Subcutaneous adipose tissue (tissue), 4 donors: Measurements from ENCODE around the gene NEURL2. TPM values are rescaled to one million over a fixed set of nuclear protein-coding genes. Genes with fewer than 3 reads are reported as not detected.

Experiments used
- CTCF ChIP-seq: fragments of 450-650 bp; IDR thresholded peaks from one replicate; pipeline ENCODE4 v1.5.1; 2016; ENCODE audit warnings: low read depth, mild to moderate bottlenecking, control low read depth, antibody characterized with exemption, moderate library complexity
- total RNA-seq, 4 donors: library from RNA; depleted of rRNA; stranded (reverse); fragments of >200 nt; gene quantifications; one replicate each; pipeline ENCODE4 v1.1.0, GENCODE V29; 2016

Gene NEURL2, protein sequence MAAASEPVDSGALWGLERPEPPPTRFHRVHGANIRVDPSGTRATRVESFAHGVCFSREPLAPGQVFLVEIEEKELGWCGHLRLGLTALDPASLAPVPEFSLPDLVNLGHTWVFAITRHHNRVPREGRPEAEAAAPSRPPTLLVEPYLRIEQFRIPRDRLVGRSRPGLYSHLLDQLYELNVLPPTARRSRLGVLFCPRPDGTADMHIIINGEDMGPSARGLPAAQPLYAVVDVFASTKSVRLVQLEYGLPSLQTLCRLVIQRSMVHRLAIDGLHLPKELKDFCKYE
- total RNA-seq: 10 to 100 TPM in 2 of 4 donors, 1 to 10 TPM in 2; 2.3 to 15.1 (median 10.0) TPM

GRCh38 chr20:45890985-45891983 lies at the start of gene NEURL2, which contains the start of gene CTSA:
Gene NEURL2 (minus strand): TSS chr20:45891208. CDS start chr20:45890991, 217 bp downstream.
Gene CTSA (plus strand): TSS chr20:45891335. CDS start chr20:45891569, 234 bp downstream.
- no peak for TF ChIP-seq CTCF

- no peak for TF ChIP-seq CTCF
These were observed 49.5 kb upstream of the NEURL2 start for GRCh38 chr20:45940469-45940868.

DNA sequence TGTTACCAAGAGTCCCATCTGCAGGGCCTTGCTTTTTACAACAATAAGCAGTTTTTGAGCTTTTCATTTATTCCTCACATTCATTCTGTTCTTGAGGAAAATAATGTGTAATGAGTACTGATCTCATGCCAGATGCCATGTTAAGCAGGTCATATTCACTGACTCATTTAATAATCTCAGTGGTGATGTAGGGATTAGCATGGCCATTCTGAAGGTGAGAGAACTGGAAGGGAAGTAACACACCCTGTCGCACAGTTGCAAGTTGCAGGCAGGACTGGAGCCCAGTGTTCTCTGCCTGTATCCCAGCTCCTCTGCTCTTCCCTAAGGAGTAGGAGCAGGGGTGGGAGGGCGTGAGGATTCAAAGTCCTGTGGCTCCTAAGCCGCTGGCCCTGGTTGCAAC lies 49.0 kb upstream of the NEURL2 start:
- TF ChIP-seq CTCF: no peak

- no peak for TF ChIP-seq CTCF
These were observed 47.9 kb upstream of the NEURL2 start for GRCh38 chr20:45938727-45939438.

DNA sequence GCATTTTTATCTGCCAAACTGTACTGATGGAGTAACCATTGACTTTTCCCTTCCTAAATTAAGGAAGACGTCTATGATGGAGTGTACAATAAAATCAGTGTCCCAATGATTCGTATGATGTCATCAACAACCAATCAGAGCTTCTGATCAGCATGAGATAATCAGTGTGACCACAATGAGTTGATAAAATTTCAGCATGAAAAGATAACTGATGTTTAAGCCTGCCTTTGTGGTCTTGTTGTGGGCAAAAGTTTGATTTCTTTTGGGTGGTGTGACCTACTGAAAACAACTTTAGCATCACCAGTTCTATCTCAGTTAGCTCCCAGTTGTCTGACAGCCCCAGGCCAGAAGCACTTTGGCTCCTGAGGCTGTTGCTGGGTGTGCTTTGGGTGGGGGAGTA lies 46.8 kb upstream of the NEURL2 start:
- TF ChIP-seq CTCF: no peak

GRCh38 chr20:45935416-45936046 lies 44.5 kb upstream of the NEURL2 start:
- TF ChIP-seq CTCF: no peak
